H1 (cell line): ENCODE data around the gene SLFN5. TPM values are rescaled to one million over a fixed set of nuclear protein-coding genes. Genes with fewer than 3 reads are reported as not detected.

Source experiments
- BACH1 ChIP-seq: IDR thresholded peaks from 2 replicates; pipeline ENCODE4 v1.6.1; 2012; ENCODE audit warnings: low read length, improper control_type of control experiment
- CBX8 ChIP-seq: fragments of 300-800, 300-1000 bp; sonication (generic); IDR thresholded peaks from 2 replicates; pipeline ENCODE4 v1.7.1; 2016; ENCODE audit warnings: low read depth, low read length, borderline replicate concordance
- KDM5A ChIP-seq: fragments of 200-600 bp; IDR thresholded peaks from 2 replicates; pipeline ENCODE4 v1.7.1; 2012; ENCODE audit warnings: mild to moderate bottlenecking, low read length, inconsistent platforms, mixed read lengths
- SIN3A ChIP-seq, 2 experiments: IDR thresholded peaks in 1 of 2; conservative IDR thresholded peaks in 1 of 2; 2 replicates each; pipeline ENCODE4 v1.6.1; 2011 to 2012; ENCODE audit warnings: low read length in 2 of 2, improper control_type of control experiment in 1 of 2, low read depth in 1 of 2, mild to moderate bottlenecking in 1 of 2
- SIRT6 ChIP-seq: IDR thresholded peaks from one replicate; pipeline ENCODE4 v1.7.1; 2012; ENCODE audit warnings: low read length, inconsistent platforms
- SP2 ChIP-seq: IDR thresholded peaks from 2 replicates; pipeline ENCODE4 v1.6.1; 2012; ENCODE audit warnings: mild to moderate bottlenecking, low read length, inconsistent platforms
- polyA plus RNA-seq, 7 experiments: library from polyadenylated mRNA; depleted of rRNA in 3 of 7; stranded (reverse) in 5 of 7; unstranded in 2 of 7; fragments of >200 nt in 5 of 7; fragments of 200-250 nt in 2 of 7; gene quantifications; 1 replicate in 5 of 7; 2 replicates in 1 of 7; 4 replicates in 1 of 7; pipeline versions ENCODE4 v1.2.1 to v1.2.3, GENCODE V29; 2011 to 2013; ENCODE audit warnings: missing spikeins in 2 of 7, mixed read lengths in 2 of 7
- total RNA-seq: library from RNA; stranded (reverse); fragmentation: NEBNext Ultra II Directional; extraction: Animal tissue kit (Norgen Biotek cat#: 25700); gene quantifications from 2 replicates; pipeline ENCODE4 v1.2.1, GENCODE V29; 2021

The SLFN5 gene
- total and polyA plus RNA-seq, 2 of the 8 experiments (the other 6 are each of a cell fraction or from before 2014, with no cell fraction given) = 0.86 to 3.0 TPM

GRCh38 chr17:35252651-35253050 is 9.8 kb downstream of the SLFN5 start (continued):
- TF ChIP-seq KDM5A (no peak), CBX8 (no peak), SIRT6 (no peak), SIN3A (conservative IDR thresholded peaks at IDR 0.05 in 1 of 2, IDR thresholded peaks at IDR 0.05 in 1 of 2; ENCODE audit: low read depth in 1 of 2, low read length in 2 of 2) (no peak), BACH1 (no peak), SP2 (no peak)
